ENCODE measurements around the gene PET100. TPM values are rescaled to one million over a fixed set of nuclear protein-coding genes. Genes with fewer than 3 reads are reported as not detected.
A peak's percentile ranks its signal among the peaks of the same experiment; 100 is the strongest.

PET100 gene
- total RNA-seq, 1 donor from 2014 or later: 40.1 TPM

- DNase-seq (ENCODE audit: low read depth in 2 of 2): no peak
Measured at GRCh38 chr19:7612282-7613274, 17.0 kb upstream of the PET100 start.

DNA sequence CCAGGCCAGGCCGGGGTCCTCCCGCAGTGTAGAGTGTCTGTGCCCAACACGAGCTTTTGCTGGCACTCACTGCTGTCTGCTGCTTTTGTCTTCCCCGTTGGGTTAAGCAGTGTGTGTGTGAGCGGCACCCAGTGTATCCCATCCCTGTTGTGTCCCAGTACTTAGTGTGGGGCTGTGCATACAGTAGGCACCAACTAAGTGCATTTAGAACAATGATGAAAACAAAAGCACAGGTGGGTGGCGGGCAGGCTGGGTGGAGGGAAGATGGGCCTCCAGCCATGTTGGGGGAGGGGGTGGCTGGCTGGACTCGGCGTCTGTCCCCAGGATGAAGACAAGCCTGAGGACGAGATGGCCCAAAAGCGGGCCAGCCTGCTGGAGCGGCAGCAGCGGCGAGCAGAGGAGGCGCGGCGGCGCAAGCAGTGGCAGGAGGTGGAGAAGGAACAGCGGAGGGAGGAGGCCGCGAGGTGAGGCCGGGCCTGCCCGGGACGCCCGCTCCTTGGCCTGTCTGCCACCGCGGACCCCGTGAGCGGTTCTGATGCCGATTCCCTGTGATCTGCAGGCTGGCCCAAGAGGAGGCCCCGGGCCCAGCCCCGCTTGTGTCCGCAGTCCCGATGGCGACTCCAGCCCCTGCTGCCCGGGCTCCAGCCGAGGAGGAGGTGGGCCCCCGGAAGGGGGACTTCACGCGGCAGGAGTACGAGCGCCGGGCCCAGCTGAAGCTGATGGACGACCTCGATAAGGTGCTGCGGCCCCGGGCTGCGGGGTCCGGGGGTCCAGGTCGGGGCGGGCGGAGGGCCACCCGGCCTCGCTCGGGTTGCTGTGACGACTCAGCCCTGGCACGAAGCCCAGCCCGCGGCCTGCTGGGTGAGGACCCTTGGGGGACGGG is 14.5 kb upstream of the PET100 start:
- DNase-seq (ENCODE audit: low read depth in 2 of 2): no peak

DNA sequence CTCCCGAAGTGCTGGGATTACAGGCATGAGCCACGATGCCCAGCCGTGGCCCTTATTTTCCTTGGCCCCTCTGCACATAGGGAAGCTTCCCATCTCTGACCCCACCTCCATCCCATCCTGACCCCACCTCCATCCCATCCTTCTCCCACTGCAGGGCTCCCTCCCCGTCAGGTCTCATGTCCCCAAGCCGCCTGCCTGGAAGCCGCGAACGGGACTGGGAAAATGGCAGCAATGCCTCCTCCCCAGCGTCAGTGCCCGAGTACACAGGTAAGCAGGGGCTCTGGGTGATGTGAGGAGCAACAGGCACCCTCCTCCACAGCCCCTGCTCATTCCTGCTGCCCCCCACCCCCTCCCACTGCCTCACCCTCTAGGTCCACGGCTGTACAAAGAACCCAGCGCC is 12.4 kb upstream of the PET100 start:
- no peak for DNase-seq (ENCODE audit: low read depth in 2 of 2)

GRCh38 chr19:7617735-7618134 is 11.9 kb upstream of the PET100 start:
- DNase-seq (ENCODE audit: low read depth in 2 of 2): no peak

DNA sequence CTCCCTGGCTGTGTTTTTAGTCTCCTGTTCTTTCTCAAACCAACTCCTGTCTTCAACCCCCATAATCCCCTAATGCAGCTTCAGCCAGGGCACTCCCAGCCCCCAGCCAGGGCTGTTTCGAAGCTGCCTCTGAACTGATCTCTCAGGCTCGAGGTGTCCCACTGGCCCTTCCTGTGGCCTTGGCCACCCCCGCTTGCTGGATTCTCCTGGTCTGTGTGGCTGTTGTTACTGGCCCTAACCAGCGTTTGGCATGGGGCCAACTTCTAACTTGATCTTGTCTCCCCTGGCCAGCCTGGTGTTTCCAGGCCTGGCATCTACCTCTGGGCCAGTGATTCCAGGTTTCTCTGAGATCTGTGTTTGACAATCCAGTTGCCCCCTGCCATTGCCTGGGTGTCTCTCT is 11.2 kb upstream of the PET100 start:
- DNase-seq (ENCODE audit: low read depth in 2 of 2): peak in 1 of 2 donors; percentile 51

DNA sequence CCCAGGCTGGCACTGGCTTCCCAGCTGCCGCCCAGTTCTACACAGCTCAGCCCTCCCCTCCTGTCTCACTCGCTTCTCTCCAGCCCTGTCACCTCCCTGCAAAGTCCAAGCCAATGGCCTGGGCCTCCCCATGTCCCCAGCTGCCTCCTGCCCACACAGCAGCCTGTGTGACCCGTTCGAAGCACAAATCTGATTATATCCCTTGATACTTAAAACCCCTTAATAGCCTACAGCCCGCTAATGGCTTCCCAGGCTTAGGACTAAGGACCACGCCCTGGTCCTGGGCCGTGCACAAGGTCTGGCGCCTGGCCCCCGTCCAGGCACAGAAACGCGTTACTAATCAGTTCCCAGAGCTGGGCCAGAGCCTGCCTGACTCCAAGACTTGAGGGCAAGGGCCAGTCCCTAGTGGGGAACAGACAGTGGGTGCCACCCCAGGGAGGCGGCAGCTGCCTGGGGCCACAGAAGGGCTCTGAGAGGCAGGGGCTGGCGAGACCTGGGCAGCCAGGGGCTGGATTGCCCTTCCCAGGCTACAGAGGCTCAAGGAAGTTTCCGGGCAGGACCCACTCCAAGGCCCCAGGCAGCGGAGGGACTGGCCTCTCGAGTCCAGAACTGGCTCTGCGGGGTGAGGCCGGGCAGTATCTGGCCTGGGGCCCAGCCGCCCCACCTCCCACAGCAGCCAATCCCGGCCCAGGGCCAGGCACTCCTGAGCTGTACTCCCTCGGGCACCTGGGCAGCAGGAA is 10.7 kb upstream of the PET100 start:
- DNase-seq (ENCODE audit: low read depth in 2 of 2): no peak

DNA sequence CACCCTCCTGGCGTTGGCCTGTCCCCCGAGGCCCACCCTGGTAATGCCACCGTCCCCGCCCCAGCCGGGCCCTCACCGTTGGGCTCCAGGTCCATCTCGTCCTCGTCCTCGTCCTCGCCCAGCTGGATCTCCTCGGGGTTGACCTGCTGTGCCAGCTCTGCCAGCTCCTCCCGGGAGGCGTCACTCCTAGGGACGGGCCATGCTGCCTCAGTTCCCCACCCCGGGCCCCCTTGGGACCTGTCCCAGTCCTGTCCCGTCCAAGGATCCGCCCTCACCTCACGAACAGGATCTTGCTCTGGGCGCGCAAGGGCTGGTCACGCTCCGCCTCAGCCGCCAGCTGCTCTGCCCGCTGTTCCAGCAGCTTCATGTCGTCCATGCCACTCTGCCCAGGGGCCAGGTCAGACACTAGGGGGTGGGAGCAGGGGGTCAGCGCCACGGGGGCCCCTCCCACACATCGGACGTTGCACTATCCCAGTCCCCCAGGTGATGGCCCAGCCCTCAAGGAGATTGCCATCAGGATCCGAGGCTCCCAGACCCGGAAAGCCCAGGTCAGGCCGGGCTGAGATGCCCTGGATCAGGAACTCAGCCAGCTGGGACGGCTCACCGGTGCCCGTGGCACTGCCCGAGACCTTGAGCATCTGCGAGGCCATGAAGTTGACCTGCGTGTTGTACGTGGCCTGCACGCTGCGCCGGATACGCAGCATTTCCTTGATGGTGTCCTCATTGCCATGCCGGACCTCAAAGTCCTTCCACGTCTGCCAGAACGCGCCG is 9.7 kb upstream of the PET100 start:
- no peak for DNase-seq (ENCODE audit: low read depth in 2 of 2)

DNA sequence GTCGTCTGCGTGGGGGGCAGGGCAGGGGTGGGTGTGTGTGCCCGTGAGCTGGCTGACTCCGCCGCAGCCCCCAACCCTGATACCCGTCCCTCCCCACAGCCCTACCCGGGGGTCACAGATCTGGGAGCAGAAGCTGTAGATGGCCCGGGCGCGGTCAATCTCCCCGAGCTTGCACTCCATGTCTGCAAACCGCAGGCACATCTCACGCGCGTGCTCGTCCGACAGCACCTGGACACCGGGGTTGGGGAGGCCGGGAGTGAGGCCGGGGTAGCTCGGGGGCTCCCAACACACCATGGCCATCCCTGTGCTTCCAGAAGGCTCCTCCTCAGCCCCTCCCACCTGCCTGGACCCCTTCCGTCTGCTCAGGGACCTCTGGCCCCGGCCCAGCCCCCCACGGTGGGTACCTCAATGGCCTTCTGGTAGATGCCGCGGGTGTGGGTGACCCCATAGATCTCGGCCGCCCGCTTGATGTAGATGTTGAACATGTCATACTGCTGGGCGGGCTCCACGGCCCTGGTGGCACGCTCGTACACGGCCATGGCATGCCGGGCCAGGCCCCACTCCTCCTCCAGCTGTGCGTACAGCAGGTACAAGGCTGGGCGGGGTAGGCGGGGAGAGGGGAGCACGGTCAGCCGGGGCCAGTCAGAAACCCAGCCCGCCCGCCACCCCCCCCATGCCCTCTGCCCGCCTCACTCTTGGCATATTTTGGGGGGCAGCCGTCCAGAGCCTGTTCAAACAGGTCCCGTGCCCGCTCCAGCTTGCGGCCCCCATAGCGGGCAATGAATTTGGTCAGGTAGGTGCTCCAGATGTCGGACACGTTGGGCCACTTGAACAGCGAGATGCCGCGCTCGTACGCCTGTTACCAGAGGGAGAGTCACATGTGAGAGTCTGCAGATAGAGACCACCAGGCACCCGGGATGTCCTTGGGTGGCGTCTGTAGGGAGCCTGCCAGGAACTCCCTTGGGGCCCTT is 8.9 kb upstream of the PET100 start:
- DNase-seq (ENCODE audit: low read depth in 2 of 2): no peak

- DNase-seq (ENCODE audit: low read depth in 2 of 2): no peak
Measured at GRCh38 chr19:7622933-7623685, 6.5 kb upstream of the PET100 start.

DNA sequence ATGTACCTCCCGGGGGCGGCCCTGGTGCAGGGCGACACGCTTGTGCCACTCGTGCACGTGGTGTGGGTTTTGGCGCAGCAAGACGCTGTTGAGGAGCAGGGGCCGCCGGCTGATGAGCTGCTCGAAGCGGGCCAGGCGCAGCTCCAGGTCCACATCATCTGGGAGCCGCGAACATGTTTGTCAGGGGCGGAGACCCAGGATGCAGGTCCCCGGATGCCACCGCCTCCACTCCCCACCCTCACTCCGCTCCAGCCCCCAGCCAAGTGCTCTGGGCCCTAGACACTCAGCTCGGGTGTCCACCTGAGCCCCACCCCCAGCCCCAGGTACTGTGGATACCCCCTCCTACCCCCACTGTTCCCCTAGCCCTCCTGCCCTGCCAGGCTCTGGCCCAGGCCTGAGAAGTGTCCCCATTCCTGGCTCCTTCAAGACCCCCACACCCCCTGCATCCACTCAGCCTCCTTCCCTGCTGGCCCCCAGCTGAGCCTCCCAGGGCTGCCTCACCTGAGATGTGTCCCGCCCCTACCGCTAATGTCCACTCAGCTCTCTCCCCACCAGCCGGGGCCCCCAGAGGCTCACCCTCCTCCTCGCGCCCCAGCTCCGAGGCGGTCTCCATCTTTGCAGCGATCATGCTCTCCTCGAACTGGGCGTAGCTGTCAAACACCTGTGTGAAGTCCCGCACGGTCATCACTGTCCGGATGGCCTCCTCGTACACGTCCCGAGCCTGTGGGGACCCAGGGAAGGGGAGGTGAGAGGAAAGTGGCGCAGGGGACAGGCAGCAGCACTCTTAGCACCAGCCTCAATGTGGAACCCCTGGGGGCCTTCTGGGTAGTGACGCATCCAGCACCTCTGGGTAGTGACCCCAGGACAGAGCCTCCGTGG is 5.6 kb upstream of the PET100 start:
- DNase-seq (ENCODE audit: low read depth in 2 of 2): no peak

DNA sequence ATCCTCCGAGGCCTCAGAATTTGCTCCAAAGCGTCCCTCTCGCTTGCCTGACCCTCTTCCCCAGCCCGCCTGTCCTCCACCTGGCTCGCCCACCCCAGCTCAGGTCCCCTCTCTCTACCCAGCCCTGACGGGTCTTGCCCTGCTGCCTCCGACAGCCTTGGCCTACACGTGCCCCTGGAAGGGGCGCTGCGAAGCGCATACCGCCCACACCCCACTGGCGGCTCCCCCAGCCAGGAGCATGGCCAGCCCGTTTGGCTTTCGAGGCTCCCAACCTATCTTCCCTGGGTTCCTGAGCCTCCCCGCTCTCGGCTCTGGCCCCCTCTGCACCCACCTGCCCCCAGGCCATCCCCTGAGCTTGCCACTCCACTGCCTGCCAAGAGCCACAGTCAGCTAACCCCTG is 4.8 kb upstream of the PET100 start:
- DNase-seq (ENCODE audit: low read depth in 2 of 2): no peak

GRCh38 chr19:7625763-7626372 is 3.7 kb upstream of the PET100 start:
- DNase-seq (ENCODE audit: low read depth in 2 of 2): no peak

DNA sequence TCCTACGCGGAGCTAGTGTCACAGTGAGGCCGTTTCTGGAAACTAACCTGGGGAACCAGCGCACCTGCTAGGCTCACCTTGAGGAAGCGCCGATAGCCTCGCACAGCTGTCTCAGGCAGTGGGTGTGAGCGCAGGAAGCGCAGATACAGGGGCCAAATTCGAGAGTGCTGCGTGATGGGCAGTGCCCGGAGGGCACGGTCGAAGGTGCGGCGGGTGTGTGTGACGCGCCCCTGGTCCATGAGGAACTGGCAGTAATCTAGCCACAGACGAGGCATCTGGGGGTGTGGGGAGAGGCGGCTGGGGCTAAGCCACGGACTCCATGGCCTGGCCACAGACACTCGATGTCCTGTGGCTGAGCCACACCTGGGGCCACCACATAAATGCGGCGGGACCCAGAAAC is 2.4 kb upstream of the PET100 start:
- DNase-seq (ENCODE audit: low read depth in 2 of 2): no peak

DNA sequence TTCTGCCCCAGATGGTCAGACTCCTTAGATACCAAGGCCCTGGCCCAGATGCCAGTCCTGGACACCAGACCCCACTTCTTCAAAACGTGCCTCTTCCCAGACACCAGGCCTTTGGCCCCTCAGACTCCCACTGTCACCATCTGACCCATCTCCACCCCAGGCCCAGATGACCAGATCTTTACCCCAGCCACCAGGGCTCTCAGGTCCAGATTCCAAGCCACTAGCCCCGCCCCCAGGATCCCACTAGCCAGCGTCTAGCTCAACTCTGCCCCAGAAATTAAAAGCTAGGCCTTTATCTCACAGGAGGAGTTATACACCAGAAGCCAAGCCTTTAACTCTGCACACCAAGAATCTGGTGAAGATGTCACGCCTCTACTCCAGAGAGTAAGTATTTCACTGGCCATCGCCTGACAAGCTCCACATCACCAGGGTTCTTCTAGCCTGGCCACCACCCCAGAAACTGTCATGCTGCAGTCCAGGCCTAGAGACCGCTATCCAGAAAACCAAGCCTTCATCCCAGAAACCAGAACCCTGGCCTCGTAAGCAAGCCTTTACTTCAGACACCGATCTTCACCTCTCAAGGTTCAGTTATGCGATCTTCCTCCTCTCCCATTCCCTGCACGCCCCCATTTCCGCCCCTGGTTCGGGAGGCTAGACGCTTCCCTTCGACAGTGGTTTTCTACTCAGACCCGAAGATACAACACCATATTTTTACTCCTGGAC is 843 bp upstream of the PET100 start:
- DNase-seq (ENCODE audit: low read depth in 2 of 2): no peak

DNA sequence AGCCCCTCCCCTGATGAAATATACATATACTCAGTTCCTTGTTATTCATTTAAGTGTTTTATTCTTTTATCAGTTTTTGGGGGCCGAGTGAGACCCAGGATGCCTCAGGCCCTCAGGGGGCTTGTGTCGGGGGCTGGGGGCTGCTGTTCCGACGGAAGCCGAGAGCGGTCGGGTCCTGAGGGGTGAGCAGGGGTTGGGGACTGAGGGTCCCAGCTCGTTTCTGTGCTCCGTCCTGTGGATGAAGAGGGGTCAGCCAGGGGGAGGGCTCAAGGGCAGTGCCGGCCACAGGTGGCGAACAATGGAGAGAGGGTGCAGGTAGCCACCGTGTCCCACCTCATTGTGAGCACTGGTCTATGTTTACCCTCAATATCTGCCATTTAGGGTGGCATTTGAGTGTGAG is 2.0 kb downstream of the PET100 start:
- DNase-seq (ENCODE audit: low read depth in 2 of 2): no peak

- DNase-seq (ENCODE audit: low read depth in 2 of 2): no peak
Measured at GRCh38 chr19:7632340-7633203, 3.0 kb downstream of the PET100 start.
